GM19035 (cell line): Measurements from ENCODE around the gene ADGRF5.
"Not testable (repeated sequence)": the region's sequence is repeated elsewhere in the genome, so short reads cannot be mapped to it uniquely, and the experiment has no call there.

Experiments
- ATAC-seq: cut with Tn5 transposase; IDR thresholded peaks from one replicate; pipeline ENCODE4 v1.9.1; 2021; ENCODE audit not compliant: unreplicated experiment

ADGRF5 gene

GRCh38 chr6:46834257-46834916, 87.4 kb downstream of the ADGRF5 start:
- ATAC-seq, result not testable (repeated sequence)

- no peak for ATAC-seq
Measured at GRCh38 chr6:46832816-46833215, 88.9 kb downstream of the ADGRF5 start.

- no peak for ATAC-seq
Measured at GRCh38 chr6:46828939-46829338, 92.8 kb downstream of the ADGRF5 start.

GRCh38 chr6:46821458-46821881, 100.3 kb downstream of the ADGRF5 start:
- no peak for ATAC-seq

GRCh38 chr6:46819561-46819960, 102.2 kb downstream of the ADGRF5 start:
- ATAC-seq, result no peak

- no peak for ATAC-seq
Measured at GRCh38 chr6:46816626-46817025, 105.1 kb downstream of the ADGRF5 start.

GRCh38 chr6:46815130-46815529, 106.6 kb downstream of the ADGRF5 start:
- ATAC-seq, result no peak

GRCh38 chr6:46808806-46809205, 112.9 kb downstream of the ADGRF5 start:
- ATAC-seq, result no peak
